Fibroblast of lung (primary cell): Measurements from ENCODE around the gene EDNRB. TPM values are rescaled to one million over a fixed set of nuclear protein-coding genes. Genes with fewer than 3 reads are reported as not detected.

Experiments
- DNase-seq, 2 donors: peaks; one replicate each; pipeline versions ENCODE4 v3.0.0 to v3.0.0-alpha.2; 2010; ENCODE audit warnings: low read depth in 2 of 2
- H2AFZ ChIP-seq: 2 replicates; pipeline ENCODE4 v1.5.1; 2012; ENCODE audit warnings: low read length, control low read depth, inconsistent platforms
- H3K27ac ChIP-seq: 2 replicates; pipeline ENCODE4 v1.5.1; 2011; ENCODE audit warnings: low read length, control low read depth; ENCODE audit not compliant: insufficient read depth
- H3K27me3 ChIP-seq: 2 replicates; pipeline ENCODE4 v1.5.1; 2011; ENCODE audit warnings: mild to moderate bottlenecking, low read length; ENCODE audit not compliant: control insufficient read depth, insufficient read depth
- H3K36me3 ChIP-seq: 2 replicates; pipeline ENCODE4 v1.5.1; 2011; ENCODE audit warnings: low read length; ENCODE audit not compliant: control insufficient read depth, insufficient read depth
- H3K4me1 ChIP-seq: 2 replicates; pipeline ENCODE4 v1.5.1; 2011; ENCODE audit warnings: low read length; ENCODE audit not compliant: control insufficient read depth, insufficient read depth; ENCODE audit errors: extremely low read depth
- H3K4me2 ChIP-seq: 2 replicates; pipeline ENCODE4 v1.5.1; 2011; ENCODE audit warnings: low read length, control low read depth; ENCODE audit not compliant: insufficient read depth; ENCODE audit errors: extremely low read depth
- H3K4me3 ChIP-seq, 4 experiments: fragments of 200-600 bp in 1 of 4; sonication (generic) in 1 of 4; replicated peaks in 1 of 4; 2 replicates each; pipeline ENCODE4 v1.5.1; 2011 to 2016; ENCODE audit warnings: low read length in 4 of 4, low read depth in 3 of 4, mild to moderate bottlenecking in 3 of 4, control low read depth in 2 of 4, inconsistent platforms in 1 of 4, mixed read lengths in 1 of 4; ENCODE audit not compliant: insufficient read depth in 1 of 4; ENCODE audit errors: control extremely low read depth in 1 of 4
- H3K79me2 ChIP-seq: 2 replicates; pipeline ENCODE4 v1.5.1; 2012; ENCODE audit warnings: mild to moderate bottlenecking, low read length, inconsistent platforms; ENCODE audit not compliant: control insufficient read depth, insufficient read depth
- H3K9ac ChIP-seq: 2 replicates; pipeline ENCODE4 v1.5.1; 2011; ENCODE audit warnings: mild to moderate bottlenecking, low read length, control low read depth; ENCODE audit not compliant: insufficient read depth
- H3K9me3 ChIP-seq: 2 replicates; pipeline ENCODE4 v1.5.1; 2012; ENCODE audit warnings: low read depth, low read length; ENCODE audit not compliant: control insufficient read depth, insufficient read depth
- H4K20me1 ChIP-seq: 2 replicates; pipeline ENCODE4 v1.5.1; 2011; ENCODE audit warnings: low read length; ENCODE audit not compliant: control insufficient read depth, insufficient read depth; ENCODE audit errors: extremely low read depth
- EZH2 ChIP-seq: IDR thresholded peaks from 2 replicates; pipeline ENCODE4 v1.5.1; 2012; ENCODE audit warnings: low read length, control low read depth, mild to moderate bottlenecking; ENCODE audit errors: missing control alignments
- polyA plus RNA-seq, 2 donors: library from polyadenylated mRNA; depleted of rRNA in 1 of 2; stranded (reverse) in 1 of 2; unstranded in 1 of 2; fragments of >200 nt; gene quantifications; 2 replicates each; pipeline ENCODE4 v1.2.1, GENCODE V29; 2011 to 2012; ENCODE audit warnings: missing spikeins in 1 of 2
- total RNA-seq: library from RNA; depleted of rRNA; stranded (reverse); fragments of >200 nt; gene quantifications from 2 replicates; pipeline ENCODE4 v1.2.1, GENCODE V29; 2014
- TF ChIP-seq, protein P1 (sequence below), 2 donors: IDR thresholded peaks in 1 of 2; conservative IDR thresholded peaks in 1 of 2; 1 replicate in 1 of 2; 2 replicates in 1 of 2; pipeline ENCODE4 v1.5.1; 2011 to 2012; ENCODE audit warnings: low read length in 2 of 2, control low read depth in 1 of 2, inconsistent platforms in 1 of 2, low read depth in 1 of 2, mild to moderate bottlenecking in 1 of 2

The EDNRB gene
- total and polyA plus RNA-seq, 2 donors (not counting 1 experiment from before 2014, with no cell fraction given): 0.99 to 1.1 TPM

DNA sequence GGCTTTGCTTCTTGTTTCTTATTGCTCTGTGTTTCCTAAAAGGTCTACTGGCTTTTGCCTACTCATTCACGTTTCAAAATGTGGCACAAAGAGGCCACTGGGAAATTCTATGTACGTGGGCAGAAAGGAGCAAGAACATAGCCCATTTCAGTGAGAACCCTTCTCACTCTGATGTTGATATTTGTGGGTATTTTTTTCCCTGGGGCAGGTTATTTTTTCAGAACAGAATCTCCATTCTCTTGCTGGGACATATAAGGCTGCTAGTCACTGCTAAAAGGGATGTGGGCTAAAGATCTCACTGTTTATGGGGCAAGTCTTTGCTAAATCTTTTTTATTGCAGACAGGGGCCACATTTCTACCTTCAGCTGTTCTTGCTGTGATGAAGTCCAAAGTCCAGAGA lies 27.1 kb downstream of the EDNRB start:
- H3K4me2 ChIP-seq: no peak overlapping the region
- H3K27me3 ChIP-seq: no peaks in the 10 kb centered on the region
- H3K4me3 ChIP-seq: no peak overlapping the region
- H3K4me1 ChIP-seq: no peaks in the 10 kb centered on the region
- DNase-seq: no peak
- no peak overlapping the region for H3K9ac ChIP-seq
- no peaks in the 10 kb centered on the region for H3K9me3 ChIP-seq
- H3K79me2 ChIP-seq: no peaks in the 10 kb centered on the region
- no peak overlapping the region for H2AFZ ChIP-seq
- no peaks in the 10 kb centered on the region for H4K20me1 ChIP-seq
- H3K36me3 ChIP-seq: no peaks in the 10 kb centered on the region
- TF ChIP-seq, protein P1, sequence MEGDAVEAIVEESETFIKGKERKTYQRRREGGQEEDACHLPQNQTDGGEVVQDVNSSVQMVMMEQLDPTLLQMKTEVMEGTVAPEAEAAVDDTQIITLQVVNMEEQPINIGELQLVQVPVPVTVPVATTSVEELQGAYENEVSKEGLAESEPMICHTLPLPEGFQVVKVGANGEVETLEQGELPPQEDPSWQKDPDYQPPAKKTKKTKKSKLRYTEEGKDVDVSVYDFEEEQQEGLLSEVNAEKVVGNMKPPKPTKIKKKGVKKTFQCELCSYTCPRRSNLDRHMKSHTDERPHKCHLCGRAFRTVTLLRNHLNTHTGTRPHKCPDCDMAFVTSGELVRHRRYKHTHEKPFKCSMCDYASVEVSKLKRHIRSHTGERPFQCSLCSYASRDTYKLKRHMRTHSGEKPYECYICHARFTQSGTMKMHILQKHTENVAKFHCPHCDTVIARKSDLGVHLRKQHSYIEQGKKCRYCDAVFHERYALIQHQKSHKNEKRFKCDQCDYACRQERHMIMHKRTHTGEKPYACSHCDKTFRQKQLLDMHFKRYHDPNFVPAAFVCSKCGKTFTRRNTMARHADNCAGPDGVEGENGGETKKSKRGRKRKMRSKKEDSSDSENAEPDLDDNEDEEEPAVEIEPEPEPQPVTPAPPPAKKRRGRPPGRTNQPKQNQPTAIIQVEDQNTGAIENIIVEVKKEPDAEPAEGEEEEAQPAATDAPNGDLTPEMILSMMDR (conservative IDR thresholded peaks at IDR 0.05 in 1 of 2, IDR thresholded peaks at IDR 0.05 in 1 of 2; ENCODE audit: low read depth in 1 of 2, low read length in 2 of 2): no peak
- no peak for TF ChIP-seq EZH2
- no peak overlapping the region for H3K27ac ChIP-seq

DNA sequence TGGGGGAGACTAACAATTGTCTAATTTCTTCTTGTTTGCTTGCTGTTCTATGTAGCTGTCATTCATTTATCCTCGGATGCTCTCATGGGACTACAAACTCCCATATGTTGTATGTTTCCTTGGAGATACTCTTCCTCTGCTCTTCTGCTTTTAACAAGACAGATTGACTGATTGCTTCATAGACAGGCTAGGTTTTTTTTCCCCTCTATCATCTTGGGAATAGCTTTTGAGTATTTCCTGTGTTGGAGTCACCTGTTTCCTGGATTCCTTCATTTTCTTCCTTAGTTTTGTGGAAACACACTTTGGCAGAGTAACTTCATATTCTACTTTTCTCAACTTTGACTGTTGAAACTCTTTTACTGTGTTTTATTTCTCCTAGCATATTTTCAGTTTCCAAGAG lies 27.6 kb downstream of the EDNRB start:
- H3K4me3 ChIP-seq: no peak overlapping the region
- H3K9ac ChIP-seq: no peak overlapping the region
- no peak overlapping the region for H3K4me2 ChIP-seq
- no peaks in the 10 kb centered on the region for H3K36me3 ChIP-seq
- no peaks in the 10 kb centered on the region for H3K4me1 ChIP-seq
- DNase-seq: no peak
- no peaks in the 10 kb centered on the region for H4K20me1 ChIP-seq
- H3K27ac ChIP-seq: no peak overlapping the region
- no peaks in the 10 kb centered on the region for H3K9me3 ChIP-seq
- H3K79me2 ChIP-seq: no peaks in the 10 kb centered on the region
- H2AFZ ChIP-seq: no peak overlapping the region
- no peak for TF ChIP-seq EZH2
- TF ChIP-seq, protein P1 (conservative IDR thresholded peaks at IDR 0.05 in 1 of 2, IDR thresholded peaks at IDR 0.05 in 1 of 2; ENCODE audit: low read depth in 1 of 2, low read length in 2 of 2): no peak
- H3K27me3 ChIP-seq: no peaks in the 10 kb centered on the region

DNA sequence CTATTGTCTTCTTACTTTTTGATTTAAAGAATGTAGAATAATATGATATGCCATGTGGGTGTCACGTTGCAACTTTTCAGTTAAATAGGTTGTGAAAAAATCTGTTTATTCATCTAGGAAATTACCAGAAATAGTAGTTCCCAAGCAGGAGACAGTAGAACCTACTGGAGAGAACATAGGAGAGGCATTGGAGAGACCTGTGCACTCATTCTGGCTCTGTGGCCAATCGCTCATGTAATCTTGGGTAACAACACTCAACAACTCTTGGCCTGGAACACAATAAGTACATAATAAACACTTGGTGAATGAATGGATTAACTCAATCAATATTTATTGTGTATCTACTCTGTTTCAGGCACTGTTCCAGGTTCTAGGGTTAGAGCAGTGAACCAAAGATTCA lies 35.3 kb downstream of the EDNRB start:
- H3K4me3 ChIP-seq: no peak overlapping the region
- H3K36me3 ChIP-seq: no peaks in the 10 kb centered on the region
- H3K4me1 ChIP-seq: no peaks in the 10 kb centered on the region
- no peaks in the 10 kb centered on the region for H3K27me3 ChIP-seq
- H3K9ac ChIP-seq: no peak overlapping the region
- H3K27ac ChIP-seq: no peak overlapping the region
- no peak for DNase-seq
- TF ChIP-seq, protein P1 (conservative IDR thresholded peaks at IDR 0.05 in 1 of 2, IDR thresholded peaks at IDR 0.05 in 1 of 2; ENCODE audit: low read depth in 1 of 2, low read length in 2 of 2): no peak
- TF ChIP-seq EZH2: no peak
- no peaks in the 10 kb centered on the region for H3K9me3 ChIP-seq
- no peaks in the 10 kb centered on the region for H3K79me2 ChIP-seq
- H3K4me2 ChIP-seq: no peak overlapping the region
- H2AFZ ChIP-seq: no peak overlapping the region
- H4K20me1 ChIP-seq: no peaks in the 10 kb centered on the region
